ENCODE data around the gene CYP24A1. TPM values are rescaled to one million over a fixed set of nuclear protein-coding genes. Genes with fewer than 3 reads are reported as not detected.

Gene CYP24A1
- polyA plus RNA-seq, 1 donor (not counting 4 experiments of a cell fraction or from before 2014, with no cell fraction given), result 18.2 TPM

DNA sequence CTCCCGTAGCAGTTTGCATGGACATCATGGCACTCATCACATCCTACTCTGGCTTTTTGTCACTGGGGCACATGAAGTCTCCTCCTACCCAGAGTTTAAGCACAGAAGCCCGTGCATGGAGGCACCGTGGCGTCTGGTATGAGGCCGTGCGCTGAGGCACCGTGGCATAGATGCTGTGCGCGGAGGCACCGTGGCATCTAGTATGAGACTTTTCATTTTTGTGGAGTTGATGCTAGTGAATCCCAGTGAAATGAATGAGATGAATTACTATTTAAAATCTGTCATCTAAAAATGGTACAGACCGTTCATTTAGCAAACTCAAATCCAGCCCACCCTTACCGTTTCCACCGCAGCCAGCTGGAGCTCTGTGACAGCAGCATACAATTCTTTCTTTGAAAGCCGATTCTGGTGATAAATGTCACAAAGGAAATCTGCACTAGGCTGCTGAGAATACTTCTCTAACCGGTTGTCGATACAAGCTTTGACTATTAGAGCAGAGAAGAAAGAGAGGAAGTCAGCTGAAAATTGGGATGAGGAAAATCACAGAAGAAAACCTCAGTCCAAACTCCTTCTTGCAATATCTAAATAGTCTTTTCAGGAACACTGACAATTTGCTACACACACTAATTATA lies 11.3 kb downstream of the CYP24A1 start:
- no peak overlapping the region for H3K27ac ChIP-seq (ENCODE audit: control insufficient read depth, insufficient read depth, low read length)
- dilution Hi-C loops (cut with MboI; ENCODE audit: extremely low pct_ligation_motif_present, low sequenced_read_pairs), result no loop called here
- no peak for FAIRE-seq
- no peaks in the 10 kb centered on the region for H3K9me3 ChIP-seq (ENCODE audit: control insufficient read depth, low read depth, low read length)
- H3K4me2 ChIP-seq (ENCODE audit: control insufficient read depth, extremely low read depth, insufficient read depth, low read depth, low read length), result no peak overlapping the region
- no peaks in the 10 kb centered on the region for H3K27me3 ChIP-seq (ENCODE audit: control insufficient read depth, extremely low read depth, insufficient read depth, low read length)
- H3K79me2 ChIP-seq (ENCODE audit: control insufficient read depth, insufficient read depth, low read length), result no peaks in the 10 kb centered on the region
- DNase-seq (ENCODE audit: low read depth, low spot score), result no peak
- H3K9me1 ChIP-seq (ENCODE audit: control insufficient read depth, extremely low read depth, insufficient read depth, low read length), result no peaks in the 10 kb centered on the region
- H3K4me1 ChIP-seq (ENCODE audit: control insufficient read depth, extremely low read depth, insufficient read depth, low read length), result no peaks in the 10 kb centered on the region
- TF ChIP-seq, protein P1, sequence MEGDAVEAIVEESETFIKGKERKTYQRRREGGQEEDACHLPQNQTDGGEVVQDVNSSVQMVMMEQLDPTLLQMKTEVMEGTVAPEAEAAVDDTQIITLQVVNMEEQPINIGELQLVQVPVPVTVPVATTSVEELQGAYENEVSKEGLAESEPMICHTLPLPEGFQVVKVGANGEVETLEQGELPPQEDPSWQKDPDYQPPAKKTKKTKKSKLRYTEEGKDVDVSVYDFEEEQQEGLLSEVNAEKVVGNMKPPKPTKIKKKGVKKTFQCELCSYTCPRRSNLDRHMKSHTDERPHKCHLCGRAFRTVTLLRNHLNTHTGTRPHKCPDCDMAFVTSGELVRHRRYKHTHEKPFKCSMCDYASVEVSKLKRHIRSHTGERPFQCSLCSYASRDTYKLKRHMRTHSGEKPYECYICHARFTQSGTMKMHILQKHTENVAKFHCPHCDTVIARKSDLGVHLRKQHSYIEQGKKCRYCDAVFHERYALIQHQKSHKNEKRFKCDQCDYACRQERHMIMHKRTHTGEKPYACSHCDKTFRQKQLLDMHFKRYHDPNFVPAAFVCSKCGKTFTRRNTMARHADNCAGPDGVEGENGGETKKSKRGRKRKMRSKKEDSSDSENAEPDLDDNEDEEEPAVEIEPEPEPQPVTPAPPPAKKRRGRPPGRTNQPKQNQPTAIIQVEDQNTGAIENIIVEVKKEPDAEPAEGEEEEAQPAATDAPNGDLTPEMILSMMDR (optimal IDR thresholded peaks at IDR 0.05 in 1 of 3, IDR thresholded peaks at IDR 0.05 in 1 of 3, conservative IDR thresholded peaks at IDR 0.05 in 1 of 3; ENCODE audit: extremely low read depth in 1 of 3, insufficient read depth in 2 of 3, low read length in 3 of 3), result no peak
- TF ChIP-seq EZH2 (IDR thresholded peaks at IDR 0.05; ENCODE audit: low read length), result no peak
- no peak overlapping the region for H3K9ac ChIP-seq (ENCODE audit: control insufficient read depth, extremely low read depth, insufficient read depth, low read length)
- no peak overlapping the region for H2AFZ ChIP-seq (ENCODE audit: control insufficient read depth, low read length)
- H4K20me1 ChIP-seq (ENCODE audit: control insufficient read depth, extremely low read depth, insufficient read depth, low read length), result no peaks in the 10 kb centered on the region
- no peaks in the 10 kb centered on the region for H3K36me3 ChIP-seq (ENCODE audit: control insufficient read depth in 2 of 2, extremely low read depth in 1 of 2, insufficient read depth in 2 of 2, low read length in 2 of 2)
- no peak overlapping the region for H3K4me3 ChIP-seq (ENCODE audit: control insufficient read depth in 2 of 3, extremely low read depth in 1 of 3, insufficient read depth in 2 of 3, low read depth in 1 of 3, low read length in 3 of 3)

DNA sequence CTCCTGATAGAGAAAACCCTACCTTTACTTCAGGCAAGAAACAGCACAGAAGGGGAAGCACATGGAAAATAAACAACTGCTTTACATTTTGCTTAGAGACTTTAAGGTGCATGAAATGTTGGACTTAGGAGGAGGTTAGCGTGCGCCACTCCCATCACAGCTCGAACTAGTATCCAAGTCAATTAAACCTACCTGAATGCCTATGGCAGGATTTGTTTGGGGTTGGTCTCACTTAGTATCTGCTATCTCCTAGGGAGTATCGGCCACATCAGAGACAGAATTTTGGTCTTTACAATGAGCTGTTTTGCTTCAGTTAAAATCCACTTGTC lies 12.0 kb downstream of the CYP24A1 start:
- DNase-seq (ENCODE audit: low read depth, low spot score) (no peak), FAIRE-seq (no peak)
- Histone ChIP-seq H3K27me3 (ENCODE audit: control insufficient read depth, extremely low read depth, insufficient read depth, low read length) (no peaks in the 10 kb centered on the region), H3K4me1 (ENCODE audit: control insufficient read depth, extremely low read depth, insufficient read depth, low read length) (no peaks in the 10 kb centered on the region), H3K79me2 (ENCODE audit: control insufficient read depth, insufficient read depth, low read length) (no peaks in the 10 kb centered on the region), H4K20me1 (ENCODE audit: control insufficient read depth, extremely low read depth, insufficient read depth, low read length) (no peaks in the 10 kb centered on the region), H3K4me3 (ENCODE audit: control insufficient read depth in 2 of 3, extremely low read depth in 1 of 3, insufficient read depth in 2 of 3, low read depth in 1 of 3, low read length in 3 of 3) (no peak overlapping the region), H3K9me3 (ENCODE audit: control insufficient read depth, low read depth, low read length) (no peaks in the 10 kb centered on the region), H3K9me1 (ENCODE audit: control insufficient read depth, extremely low read depth, insufficient read depth, low read length) (no peaks in the 10 kb centered on the region), H3K4me2 (ENCODE audit: control insufficient read depth, extremely low read depth, insufficient read depth, low read depth, low read length) (no peak overlapping the region), H2AFZ (ENCODE audit: control insufficient read depth, low read length) (no peak overlapping the region), H3K27ac (ENCODE audit: control insufficient read depth, insufficient read depth, low read length) (no peak overlapping the region), H3K9ac (ENCODE audit: control insufficient read depth, extremely low read depth, insufficient read depth, low read length) (no peak overlapping the region), H3K36me3 (ENCODE audit: control insufficient read depth in 2 of 2, extremely low read depth in 1 of 2, insufficient read depth in 2 of 2, low read length in 2 of 2) (no peaks in the 10 kb centered on the region)
- dilution Hi-C loops (cut with MboI; ENCODE audit: extremely low pct_ligation_motif_present, low sequenced_read_pairs), result no loop called here
- TF ChIP-seq, protein P1 (optimal IDR thresholded peaks at IDR 0.05 in 1 of 3, IDR thresholded peaks at IDR 0.05 in 1 of 3, conservative IDR thresholded peaks at IDR 0.05 in 1 of 3; ENCODE audit: extremely low read depth in 1 of 3, insufficient read depth in 2 of 3, low read length in 3 of 3), result no peak
- TF ChIP-seq EZH2 (IDR thresholded peaks at IDR 0.05; ENCODE audit: low read length), result no peak
